HG02973 (cell line): ENCODE data around the gene KRT14.
"Not testable (repeated sequence)": the region's sequence is repeated elsewhere in the genome, so short reads cannot be mapped to it uniquely, and the experiment has no call there.

Experiments used
- ATAC-seq: cut with Tn5 transposase; IDR thresholded peaks from one replicate; pipeline ENCODE4 v1.9.1; 2021; ENCODE audit warnings: moderate library complexity; ENCODE audit not compliant: unreplicated experiment

Gene KRT14

DNA sequence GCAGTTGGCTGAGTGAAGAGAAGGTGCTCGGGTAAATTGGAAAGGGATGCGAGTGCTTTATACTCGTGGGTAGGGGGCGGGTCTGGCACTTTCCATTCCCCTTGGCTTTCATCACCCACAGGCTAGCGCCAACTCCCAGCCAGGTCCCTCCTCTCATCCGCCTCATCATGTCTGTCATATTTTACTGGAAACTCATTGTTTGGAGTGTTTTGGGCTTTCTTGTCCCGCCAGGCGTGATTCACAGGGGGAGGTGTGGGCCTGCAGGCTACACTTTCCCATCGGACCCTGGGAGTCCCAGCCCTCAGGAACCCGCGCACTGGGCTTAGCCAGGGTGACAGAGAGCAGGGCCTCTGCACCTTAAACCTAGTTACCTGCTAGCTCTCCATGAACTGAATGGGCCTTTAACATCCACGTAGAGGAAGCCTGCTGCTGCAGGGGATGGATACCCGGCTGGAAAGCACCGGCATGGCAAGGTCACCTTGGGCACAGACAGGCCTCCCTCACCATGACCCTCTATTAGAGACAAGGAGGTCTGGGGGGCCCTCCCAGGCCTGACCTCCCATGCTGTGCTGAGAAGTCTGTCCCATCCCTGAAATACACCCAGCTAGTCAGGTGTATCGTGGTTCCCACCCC lies at the start of gene KRT14:
Gene KRT14, minus strand, starts transcription at position 33 of the 633 bp plus-strand sequence. CDS start 61 bp downstream, outside the sequence.
- no peak for ATAC-seq

DNA sequence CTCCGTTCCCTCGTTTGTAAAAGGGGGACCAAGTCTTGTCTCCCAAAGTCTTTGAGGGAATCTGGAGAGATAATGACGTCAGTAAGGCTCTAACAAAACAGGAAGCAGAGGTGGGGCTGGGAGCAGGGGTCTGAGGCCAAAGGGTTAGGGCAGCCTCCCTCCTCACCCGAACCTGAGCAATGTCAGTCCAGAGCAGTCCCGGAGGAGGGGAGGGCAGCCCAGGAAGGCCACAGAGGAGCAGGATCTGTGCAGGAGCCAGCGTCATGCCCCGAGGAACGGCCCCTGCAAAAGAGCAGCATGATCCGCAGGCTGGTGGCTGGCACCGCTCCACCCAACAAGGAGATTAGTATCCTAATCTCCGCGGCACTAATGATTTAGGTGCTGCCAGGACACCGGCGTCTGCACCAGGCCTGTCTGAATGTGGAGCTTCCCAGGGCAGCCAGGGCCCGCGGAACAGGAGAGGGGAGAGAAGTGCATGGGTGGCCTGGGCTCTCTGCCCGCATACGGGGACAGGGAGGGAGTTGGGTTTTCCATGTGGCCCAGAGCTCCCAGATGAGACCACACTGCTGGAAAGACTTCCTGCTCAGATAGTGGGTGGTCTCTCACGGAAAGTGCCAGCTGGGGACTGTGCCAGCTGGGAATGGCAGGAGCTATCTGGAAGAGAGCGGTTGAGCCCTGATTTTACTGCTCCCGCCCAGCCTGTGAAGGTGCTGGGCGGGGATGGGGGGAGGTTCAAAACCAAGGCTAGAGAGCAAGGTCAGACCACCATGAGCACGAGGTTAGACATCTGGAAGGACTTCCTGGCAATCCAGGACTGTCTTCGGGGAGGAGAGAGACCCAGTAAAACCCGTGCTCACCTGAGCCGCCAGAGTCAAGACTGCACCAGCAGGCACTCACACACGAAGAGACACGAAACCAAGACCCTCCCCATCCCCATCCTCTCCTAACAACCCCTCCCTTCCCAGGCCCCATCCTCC lies 48.7 kb upstream of the KRT14 start:
- no peak for ATAC-seq

DNA sequence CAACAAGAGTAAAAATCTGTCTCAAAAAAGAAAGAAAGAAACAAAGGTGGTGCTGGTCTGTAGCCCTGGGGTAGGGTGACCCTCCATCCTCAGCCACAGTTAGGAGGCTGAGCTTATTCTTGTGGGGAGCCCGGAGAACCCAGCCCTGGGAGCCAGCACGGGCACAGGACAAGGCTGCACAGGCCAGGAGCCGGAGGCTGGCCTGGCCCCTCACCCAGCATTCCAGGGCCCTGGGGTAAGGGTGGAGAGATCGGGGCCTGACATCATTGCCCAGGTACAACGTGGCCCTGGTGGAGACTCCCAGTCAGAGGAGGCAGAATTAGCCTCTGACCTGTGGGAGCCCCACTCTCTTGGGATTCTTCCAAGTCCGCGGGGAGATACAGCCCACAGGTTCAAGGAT lies 47.9 kb upstream of the KRT14 start:
- ATAC-seq = no peak

DNA sequence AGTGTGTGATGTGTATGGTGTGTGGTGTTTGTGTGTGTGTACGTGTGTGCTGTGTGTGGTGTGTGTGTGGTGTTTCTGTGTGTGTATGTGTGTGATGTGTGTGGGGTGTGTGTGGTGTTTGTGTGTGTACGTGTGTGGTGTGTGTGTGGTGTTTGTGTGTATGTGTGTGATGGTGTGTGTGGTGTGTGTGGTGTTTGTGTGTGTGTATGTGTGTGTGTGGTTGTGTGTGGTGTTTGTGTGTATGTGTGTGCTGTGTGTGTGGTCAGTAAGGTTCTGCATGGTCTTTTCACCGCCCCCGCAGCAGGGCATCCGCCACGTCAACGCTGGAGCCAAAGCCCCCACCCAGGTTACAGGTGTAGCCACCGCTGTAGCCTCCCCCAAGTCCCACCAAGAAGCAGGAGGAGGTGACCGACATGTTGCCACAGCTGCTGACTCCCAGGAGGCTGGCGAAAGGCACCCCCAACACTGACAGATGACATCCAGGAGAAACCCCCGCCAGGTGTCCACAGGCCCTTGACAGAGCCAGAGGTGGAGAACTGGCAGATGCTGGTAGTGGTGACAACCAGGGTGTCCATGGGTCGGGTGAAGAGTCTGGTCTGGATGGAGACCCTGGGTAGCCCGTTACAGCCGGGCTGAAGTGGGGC lies 47.0 kb upstream of the KRT14 start:
- ATAC-seq = no peak

DNA sequence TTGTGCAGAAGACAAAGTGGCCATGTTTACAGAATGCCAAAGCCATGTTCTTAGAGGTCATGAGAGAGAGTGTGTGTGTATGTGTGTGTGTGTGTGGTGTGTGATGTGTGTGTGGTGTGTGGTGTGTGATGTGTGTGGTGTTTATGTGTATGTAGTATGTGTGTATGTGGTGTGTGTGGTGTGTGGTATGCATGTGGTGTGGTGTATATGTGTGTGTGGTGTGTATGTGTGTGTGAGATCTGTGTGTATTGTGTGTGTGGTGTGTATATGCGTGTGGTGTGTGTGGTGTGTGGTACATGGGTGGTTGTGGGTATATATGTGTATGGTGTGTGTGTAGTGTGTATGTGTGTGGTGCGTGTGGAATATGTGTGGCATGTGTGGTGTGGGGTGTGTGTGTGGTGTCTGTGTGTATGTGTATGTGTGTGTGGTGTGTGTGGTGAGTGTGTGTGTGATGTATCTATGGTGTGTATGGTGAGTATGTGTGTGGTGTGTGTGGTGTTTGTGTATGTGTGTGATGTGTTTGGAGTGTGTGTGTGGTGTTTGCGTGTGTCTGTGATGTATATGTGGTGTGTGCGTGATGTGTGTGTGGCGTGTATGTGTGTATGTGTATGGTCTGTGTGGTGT lies 45.9 kb upstream of the KRT14 start:
- ATAC-seq = no peak

DNA sequence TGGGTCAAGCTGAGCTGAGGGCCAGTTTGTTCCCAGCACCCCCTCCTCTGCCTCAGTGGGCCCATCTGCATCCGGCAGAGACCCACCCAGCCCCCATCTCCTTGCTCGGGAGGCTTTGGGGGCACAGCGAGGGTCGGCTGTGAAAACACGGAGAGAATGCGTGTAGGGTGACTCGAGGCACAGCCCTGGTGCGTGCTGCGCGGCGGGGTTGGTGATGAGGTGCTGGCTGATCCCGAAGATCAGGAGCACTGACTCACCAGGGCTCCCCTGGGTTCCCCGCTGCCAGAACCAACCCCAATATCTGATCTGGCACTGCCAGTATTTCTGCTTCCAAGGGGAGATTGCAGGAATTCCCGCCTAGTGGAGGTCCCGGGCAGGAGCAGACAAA lies 45.2 kb upstream of the KRT14 start:
- no peak for ATAC-seq

DNA sequence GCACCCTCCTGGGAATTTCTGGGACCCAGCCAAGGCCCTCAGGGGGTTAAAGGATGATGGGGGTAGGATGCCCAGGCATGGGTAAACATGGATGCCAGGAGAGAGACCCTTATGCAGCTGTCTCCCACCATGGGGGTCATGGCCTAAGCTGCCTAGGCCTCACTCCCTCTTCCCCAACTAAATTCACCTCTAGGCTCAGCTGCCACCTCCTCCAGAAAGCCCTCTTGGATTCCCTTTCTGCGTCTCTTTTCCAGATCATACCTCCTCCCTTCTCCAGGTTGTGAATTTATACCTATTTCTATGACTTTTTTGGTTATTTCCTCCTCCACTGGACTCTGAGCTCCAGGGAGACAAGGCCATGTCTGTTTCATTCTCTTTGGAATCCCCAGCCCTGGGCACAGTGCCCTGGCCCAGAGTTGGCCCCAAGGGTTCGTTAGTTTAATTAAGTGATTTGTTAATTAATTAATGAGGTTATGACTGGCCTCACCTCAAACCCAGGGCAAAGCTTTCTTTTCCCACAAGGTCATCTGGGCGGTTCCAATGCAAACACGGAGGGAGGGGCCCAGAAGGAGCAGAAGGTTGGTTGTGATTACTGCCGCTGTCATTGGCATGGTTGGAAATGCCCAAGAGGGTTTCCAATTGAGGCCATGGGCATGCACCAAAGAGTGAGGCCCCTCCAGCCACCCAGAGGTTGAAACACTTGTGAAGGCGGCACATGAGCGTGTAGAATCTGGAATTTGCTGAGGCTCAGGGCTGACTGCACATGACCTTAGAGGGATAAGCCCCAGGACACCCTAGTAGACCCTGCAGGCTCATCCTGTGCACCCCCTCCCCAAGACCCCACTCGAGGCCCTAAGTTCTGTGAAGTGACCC lies 44.6 kb upstream of the KRT14 start:
- ATAC-seq = no peak

DNA sequence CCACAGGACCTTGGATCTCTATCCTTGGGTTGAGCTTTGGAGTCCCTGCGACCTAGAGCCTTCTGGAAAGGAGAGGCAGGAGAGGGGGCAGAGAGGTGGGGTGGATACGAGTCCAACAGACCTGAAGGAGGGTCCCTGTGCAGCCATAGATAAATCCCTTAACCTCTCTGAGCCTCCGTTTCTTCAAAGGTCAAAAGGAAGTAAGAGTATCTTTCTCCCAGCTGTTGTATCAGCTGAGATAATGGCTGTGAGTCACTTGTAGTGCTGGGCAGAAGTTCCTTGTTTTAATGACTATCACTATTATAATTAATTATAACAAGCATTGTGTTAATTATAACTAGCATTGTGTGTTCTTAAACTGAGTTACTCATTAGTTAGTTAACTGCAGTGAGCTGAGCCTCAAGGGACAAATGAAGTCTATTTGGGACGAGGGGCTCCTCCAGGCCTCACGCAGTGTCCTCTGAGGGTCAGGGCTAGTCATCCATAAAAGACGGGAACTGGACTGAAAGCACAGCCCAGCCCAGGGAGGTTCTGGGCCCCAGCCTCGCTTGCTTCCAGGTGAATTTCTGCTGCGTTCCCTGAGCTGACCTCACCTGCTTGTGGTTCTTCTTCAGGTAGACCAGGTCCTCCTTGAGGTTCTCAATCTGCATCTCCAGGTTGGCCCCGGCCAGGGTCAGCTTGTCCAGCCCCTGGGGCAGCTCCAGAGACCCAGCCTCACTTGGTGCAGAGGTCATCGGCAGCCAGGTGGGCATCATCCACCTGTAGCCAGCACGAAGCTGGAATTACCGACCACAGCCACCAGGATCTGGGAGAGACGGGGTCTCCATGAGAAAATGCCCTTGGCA lies 43.4 kb upstream of the KRT14 start:
- ATAC-seq = no peak

DNA sequence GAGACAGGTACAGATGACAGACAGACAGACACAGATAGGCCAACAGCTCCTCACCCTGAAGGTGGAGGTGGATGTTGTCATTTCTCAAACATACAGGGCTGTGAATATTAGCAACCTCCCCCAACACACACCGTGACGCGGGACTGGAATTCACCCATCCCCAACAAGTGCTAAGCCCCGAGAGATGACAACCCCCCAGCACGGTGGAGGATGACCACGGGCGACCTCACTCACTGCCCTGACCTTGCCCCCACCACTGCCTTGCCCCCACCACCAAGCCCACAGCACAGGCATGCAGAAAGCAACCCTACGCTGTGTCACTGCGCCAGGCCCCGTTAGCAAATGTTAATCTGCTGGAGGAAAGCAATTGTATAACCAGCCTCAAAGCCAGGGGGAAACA lies 42.6 kb upstream of the KRT14 start:
- no peak for ATAC-seq

DNA sequence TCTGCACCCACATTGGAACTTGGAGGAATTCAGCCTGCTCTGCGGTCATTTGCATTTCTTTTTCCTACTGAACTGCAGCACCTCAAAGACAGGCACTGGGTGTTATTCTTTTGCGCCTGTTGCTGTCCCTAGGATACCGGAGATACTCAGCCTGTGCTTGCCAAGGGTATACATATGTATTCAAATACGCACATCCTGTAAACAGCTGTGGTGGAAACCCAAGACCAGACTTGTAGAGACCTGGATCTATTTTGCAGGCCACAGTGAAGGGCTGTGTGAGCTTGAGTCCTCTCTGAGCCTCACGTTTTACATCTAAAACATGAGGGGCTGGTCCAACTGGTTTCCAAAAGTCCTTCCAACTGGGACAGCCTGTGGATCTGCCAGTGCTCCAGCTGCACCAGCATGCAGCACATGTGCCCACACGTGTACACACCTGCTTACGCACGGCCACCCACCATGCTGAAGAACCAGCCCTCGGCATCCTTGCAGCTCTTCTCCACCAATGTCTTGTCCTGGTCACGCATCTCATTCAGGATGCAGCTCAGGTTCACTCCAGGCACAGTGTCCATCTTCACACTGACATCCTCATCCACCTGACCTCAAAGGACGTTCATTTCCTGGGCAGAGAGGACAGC lies 42.0 kb upstream of the KRT14 start:
- not testable (repeated sequence) for ATAC-seq

DNA sequence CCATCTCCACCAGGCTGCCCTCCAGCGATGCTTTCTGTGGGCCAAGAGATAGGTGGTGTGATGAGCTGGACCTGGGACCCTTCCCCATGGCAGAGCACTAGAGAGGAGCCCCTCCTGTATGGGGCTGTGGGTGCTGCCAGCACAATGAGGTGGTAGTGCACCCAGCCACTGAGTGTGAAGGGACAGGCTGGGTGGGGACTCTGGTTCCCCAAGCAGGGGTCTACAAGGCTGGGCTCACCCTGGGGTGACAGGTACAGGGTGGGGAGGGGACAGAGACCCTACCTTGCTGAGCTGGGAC lies 41.3 kb upstream of the KRT14 start:
- not testable (repeated sequence) for ATAC-seq

DNA sequence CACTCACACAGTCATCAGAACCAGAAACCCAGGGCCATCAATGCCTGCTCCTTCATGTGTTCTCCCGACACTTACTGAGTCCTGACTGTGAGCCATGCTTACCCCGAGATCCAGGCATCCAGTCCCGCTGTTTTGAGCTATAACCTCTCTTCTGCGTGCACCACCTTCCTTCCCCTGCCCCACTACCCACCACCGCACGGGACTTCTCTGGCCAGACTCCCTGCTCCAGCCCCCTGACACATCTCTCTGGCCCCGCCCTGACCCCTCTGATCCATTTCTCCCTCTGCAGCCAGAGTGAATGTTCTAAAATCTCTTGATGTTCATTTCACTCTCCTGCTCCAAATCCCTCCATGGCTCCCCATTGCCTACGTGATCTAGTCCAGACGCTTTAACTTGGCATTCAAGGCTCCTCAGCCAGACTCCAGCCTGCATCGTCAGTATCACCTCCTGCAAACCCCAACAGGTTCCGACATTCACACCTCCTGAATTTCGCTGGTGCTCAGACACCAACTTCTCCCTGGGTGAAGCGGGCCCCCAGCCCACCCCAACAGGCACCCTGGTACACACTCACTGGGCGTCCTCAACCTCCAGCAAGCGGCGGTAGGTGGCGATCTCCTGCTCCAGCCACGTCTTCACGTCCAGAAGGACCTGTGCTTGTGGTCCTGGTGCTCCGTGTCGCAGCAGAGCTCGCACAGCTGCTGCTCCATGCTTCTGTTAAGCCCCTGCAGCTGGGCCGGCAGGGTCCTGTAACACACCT lies 40.8 kb upstream of the KRT14 start:
- ATAC-seq = no peak

DNA sequence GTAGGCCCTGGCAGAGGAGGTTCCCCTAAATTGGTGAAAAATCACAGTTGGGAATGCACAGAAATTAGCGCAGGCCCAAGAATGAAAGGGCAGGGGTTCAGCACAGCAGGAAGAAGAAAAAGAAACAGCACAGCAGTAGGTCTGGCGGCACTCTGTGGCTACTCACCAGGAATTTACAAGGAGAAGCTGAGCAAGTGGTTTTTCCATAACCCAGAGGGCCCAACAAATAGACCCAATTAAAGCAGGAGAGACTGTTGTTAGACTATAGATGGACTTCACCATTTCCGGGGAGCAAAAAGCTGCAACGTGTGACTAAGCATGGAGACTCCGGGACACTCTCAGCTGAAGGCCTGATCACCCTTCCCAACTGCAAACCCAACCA lies 40.2 kb upstream of the KRT14 start:
- not testable (repeated sequence) for ATAC-seq

DNA sequence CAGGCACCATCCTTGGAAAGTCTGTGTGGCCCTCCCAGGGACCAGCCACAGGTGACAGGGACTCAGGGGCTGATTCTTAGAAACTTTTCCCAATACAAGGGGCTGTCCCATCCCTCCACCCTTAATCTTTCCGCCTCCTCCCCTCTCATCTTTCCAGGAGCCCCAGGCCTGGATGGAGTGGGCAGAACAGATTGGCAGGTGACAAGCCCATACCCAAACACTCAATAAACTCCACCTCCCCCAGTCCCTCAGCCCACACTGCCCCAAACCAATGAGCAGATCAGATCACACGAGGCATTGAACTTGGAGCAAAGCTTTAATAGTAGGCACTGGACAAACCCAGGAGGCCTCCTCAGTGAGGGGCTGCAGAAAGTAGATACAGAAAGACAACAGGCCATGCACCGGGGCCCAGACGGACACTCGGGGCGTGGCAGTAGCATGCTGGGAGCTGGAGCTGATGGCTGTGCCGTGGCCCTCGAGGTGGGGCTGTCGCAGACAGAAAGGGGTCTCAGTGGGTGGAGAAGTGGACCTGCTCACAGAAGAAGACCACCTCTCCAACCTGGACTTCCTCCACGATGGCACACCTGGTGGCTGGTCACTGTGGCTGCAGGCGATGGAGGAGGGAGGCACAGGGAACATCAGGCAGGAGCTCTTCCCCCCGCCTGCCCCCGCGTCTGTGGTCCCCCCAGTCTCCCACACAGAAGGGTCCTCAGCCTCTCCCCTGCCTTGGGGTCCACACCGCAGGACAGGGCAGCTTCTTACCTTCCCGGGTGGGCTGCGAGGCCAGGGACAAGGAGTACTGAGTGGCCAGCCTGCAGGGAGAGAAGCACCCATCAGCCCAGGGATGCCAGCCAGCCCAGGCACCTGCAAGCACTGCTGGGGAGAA lies 39.6 kb upstream of the KRT14 start:
- ATAC-seq = not testable (repeated sequence)

DNA sequence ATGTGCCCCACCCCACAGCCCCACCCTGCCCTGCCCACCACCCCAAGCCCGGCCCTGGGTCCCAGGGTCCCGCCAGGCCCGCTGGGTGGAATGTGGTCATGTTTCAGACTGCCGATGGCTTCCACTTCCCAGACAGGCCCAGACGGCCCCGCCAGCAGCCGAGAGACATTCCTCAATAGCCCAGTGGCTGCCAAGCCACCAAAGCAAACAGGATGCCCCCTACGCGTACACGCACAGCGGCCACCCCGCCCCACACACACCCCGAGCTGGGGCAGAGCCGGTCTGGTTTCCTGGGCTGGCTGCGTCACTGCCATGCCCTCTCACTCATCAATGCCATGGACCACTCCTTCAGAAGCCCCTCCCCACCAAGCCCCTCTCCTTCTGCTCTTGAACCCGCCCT lies 38.9 kb upstream of the KRT14 start:
- no peak for ATAC-seq

DNA sequence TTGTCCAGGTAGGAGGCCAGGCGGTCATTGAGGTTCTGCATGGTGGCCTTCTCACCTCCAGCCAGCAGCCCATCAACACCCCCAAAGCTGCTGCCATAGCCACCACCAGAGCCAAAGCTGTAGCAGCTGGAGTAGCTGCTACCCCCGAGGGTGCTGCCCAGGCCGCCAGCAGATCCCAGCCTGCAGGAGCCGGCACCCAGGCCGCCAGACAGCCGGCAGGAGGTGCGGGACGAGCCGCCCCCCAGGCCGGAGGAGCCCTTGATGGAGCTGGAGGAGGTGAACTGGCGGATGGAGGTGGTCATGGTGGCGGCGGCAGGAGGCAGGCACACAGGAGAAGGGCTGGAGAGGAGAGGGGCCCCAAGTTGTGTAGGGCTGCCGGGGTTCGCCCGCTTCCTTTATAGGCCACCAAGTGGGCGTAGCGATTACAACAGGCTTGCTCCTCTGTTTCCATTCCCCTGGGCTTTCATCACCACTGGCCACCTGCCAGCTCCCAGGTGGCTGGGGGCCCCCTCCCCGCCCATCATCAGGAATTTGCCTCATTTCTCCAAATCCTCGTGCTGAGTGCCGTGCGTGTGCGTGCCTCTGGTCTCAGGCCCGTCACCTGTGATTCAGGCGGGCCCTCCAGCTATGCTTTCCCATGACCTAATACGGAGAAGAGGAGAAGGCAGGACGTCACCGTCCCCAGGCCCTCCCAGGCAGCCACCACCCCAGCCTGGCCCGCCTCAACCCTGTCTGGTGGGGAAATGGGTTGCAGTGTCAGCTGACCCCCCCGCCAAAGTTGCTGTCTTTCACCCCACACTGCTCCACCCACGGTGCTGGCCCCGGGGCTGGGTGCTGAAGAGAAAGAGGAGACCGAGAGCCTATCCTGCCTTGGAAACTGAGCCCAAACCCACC lies 37.8 kb upstream of the KRT14 start, which contains the start of gene KRT17:
Gene KRT17, minus strand, starts transcription at position 368 of the 894 bp plus-strand sequence. Its CDS starts 66 bp downstream, at position 302.
- no peak for ATAC-seq
